ENCODE results near the gene NOVA2. TPM values are rescaled to one million over a fixed set of nuclear protein-coding genes. Genes with fewer than 3 reads are reported as not detected.

NOVA2 gene
- total and polyA plus RNA-seq, 2 donors (not counting 3 experiments of a cell fraction or from before 2014, with no cell fraction given) = 5.6 to 34.2 TPM

GRCh38 chr19:45890877-45891276 is 82.8 kb downstream of the NOVA2 start:
- BruUV-seq (replicated peaks) = no TSS peak
- Histone ChIP-seq H3K36me3 (ENCODE audit: control insufficient read depth in 2 of 2, extremely low read depth in 1 of 2, insufficient read depth in 2 of 2, low read length in 2 of 2) (peaks cover 0 to 2% of the 10 kb centered on the region in 2 experiments), H3K9me1 (replicated peaks; ENCODE audit: control insufficient read depth, extremely low read depth, insufficient read depth, low read length) (no peaks in the 10 kb centered on the region), H3K27ac (ENCODE audit: insufficient read depth, low read depth, low read length) (no peak overlapping the region), H3K4me1 (ENCODE audit: control insufficient read depth, extremely low read depth, insufficient read depth, low read length) (peaks cover 4% of the 10 kb centered on the region), H3K4me2 (ENCODE audit: insufficient read depth, low read length) (no peak overlapping the region), H3K4me3 (replicated peaks in 1 of 3; ENCODE audit: insufficient read depth in 1 of 3, low read depth in 1 of 3, low read length in 3 of 3) (no peak overlapping the region), H3K27me3 (ENCODE audit: control insufficient read depth in 2 of 2, insufficient read depth in 2 of 2, low read length in 2 of 2) (no peaks in the 10 kb centered on the region), H2AFZ (ENCODE audit: low read depth, low read length) (no peak overlapping the region), H3K79me2 (ENCODE audit: control insufficient read depth, insufficient read depth, low read length) (no peaks in the 10 kb centered on the region), H3K9ac (replicated peaks; ENCODE audit: extremely low read depth, insufficient read depth, low read length) (no peak overlapping the region), H4K20me1 (replicated peaks; ENCODE audit: control insufficient read depth, extremely low read depth, insufficient read depth, low read length) (no peaks in the 10 kb centered on the region), H3K9me3 (replicated peaks; ENCODE audit: control insufficient read depth, insufficient read depth, low read length) (no peaks in the 10 kb centered on the region)
- FAIRE-seq = no peak
- intact Hi-C loops (cut with micrococcal nuclease) = no loop called here
- CTCF ChIA-PET = interaction anchor here (1.3 kb wide), 1 partner anchor 10 kb away, joined by 3 read pairs; no protein-coding TSS in a partner anchor
- TF ChIP-seq MAX (IDR thresholded peaks at IDR 0.05; ENCODE audit: insufficient read depth, insufficient read length) (no peak), POLR2A (IDR thresholded peaks at IDR 0.05; ENCODE audit: low read depth, low read length) (no peak), EZH2 (IDR thresholded peaks at IDR 0.05; ENCODE audit: borderline replicate concordance, low read depth, low read length, severe bottlenecking) (no peak), GATA2 (IDR thresholded peaks at IDR 0.05; ENCODE audit: insufficient read depth, insufficient read length, low read depth, low read length) (no peak), JUN (IDR thresholded peaks at IDR 0.05; ENCODE audit: borderline replicate concordance, insufficient read depth, insufficient read length, low read depth) (no peak), POLR2AphosphoS5 (IDR thresholded peaks at IDR 0.05; ENCODE audit: insufficient read depth, low read depth, low read length) (no peak), MYC (IDR thresholded peaks at IDR 0.05; ENCODE audit: low read depth, low read length) (no peak), FOS (IDR thresholded peaks at IDR 0.05; ENCODE audit: borderline replicate concordance, insufficient read depth, low read length) (no peak)
- TF ChIP-seq, protein P1, sequence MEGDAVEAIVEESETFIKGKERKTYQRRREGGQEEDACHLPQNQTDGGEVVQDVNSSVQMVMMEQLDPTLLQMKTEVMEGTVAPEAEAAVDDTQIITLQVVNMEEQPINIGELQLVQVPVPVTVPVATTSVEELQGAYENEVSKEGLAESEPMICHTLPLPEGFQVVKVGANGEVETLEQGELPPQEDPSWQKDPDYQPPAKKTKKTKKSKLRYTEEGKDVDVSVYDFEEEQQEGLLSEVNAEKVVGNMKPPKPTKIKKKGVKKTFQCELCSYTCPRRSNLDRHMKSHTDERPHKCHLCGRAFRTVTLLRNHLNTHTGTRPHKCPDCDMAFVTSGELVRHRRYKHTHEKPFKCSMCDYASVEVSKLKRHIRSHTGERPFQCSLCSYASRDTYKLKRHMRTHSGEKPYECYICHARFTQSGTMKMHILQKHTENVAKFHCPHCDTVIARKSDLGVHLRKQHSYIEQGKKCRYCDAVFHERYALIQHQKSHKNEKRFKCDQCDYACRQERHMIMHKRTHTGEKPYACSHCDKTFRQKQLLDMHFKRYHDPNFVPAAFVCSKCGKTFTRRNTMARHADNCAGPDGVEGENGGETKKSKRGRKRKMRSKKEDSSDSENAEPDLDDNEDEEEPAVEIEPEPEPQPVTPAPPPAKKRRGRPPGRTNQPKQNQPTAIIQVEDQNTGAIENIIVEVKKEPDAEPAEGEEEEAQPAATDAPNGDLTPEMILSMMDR (IDR thresholded peaks at IDR 0.05; ENCODE audit: extremely low read depth in 1 of 2, insufficient read depth in 1 of 2, low read depth in 1 of 2, low read length in 2 of 2) = no peak
- POLR2A ChIA-PET = no interaction called here
- dilution Hi-C loops (cut with MboI; ENCODE audit: extremely low pct_ligation_motif_present, low sequenced_read_pairs) = no loop called here
- no peak for DNase-seq (ENCODE audit: low read depth, low spot score)
